Fibroblast of lung (primary cell): Measurements from ENCODE around the gene TBX22.

Experiments
- CTCF ChIP-seq, 2 donors: IDR thresholded peaks in 1 of 2; conservative IDR thresholded peaks in 1 of 2; 1 replicate in 1 of 2; 2 replicates in 1 of 2; pipeline ENCODE4 v1.5.1; 2011 to 2012; ENCODE audit warnings: low read length in 2 of 2, control low read depth in 1 of 2, inconsistent platforms in 1 of 2, low read depth in 1 of 2, mild to moderate bottlenecking in 1 of 2
- EZH2 ChIP-seq: IDR thresholded peaks from 2 replicates; pipeline ENCODE4 v1.5.1; 2012; ENCODE audit warnings: low read length, control low read depth, mild to moderate bottlenecking; ENCODE audit errors: missing control alignments

GRCh38 chrX:79975605-79976004 lies 38.9 kb upstream of the TBX22 start:
- TF ChIP-seq CTCF (conservative IDR thresholded peaks at IDR 0.05 in 1 of 2, IDR thresholded peaks at IDR 0.05 in 1 of 2; ENCODE audit: low read depth in 1 of 2, low read length in 2 of 2) (no peak), EZH2 (no peak)
